Mucosa of stomach (tissue), 1 donor: Measurements from ENCODE around the gene IGLON5.

ENCODE experiments used
- H3K27me3 ChIP-seq: one replicate; pipeline ENCODE4 v1.7.0; 2013; ENCODE audit warnings: mild to moderate bottlenecking, low read length; ENCODE audit not compliant: control insufficient read depth, insufficient read depth
- H3K36me3 ChIP-seq: one replicate; pipeline ENCODE4 v1.7.0; 2013; ENCODE audit warnings: low read length; ENCODE audit not compliant: control insufficient read depth, insufficient read depth
- H3K4me1 ChIP-seq: one replicate; pipeline ENCODE4 v1.7.0; 2013; ENCODE audit warnings: mild to moderate bottlenecking, low read length; ENCODE audit not compliant: control insufficient read depth, insufficient read depth
- H3K4me3 ChIP-seq: one replicate; pipeline ENCODE4 v1.7.0; 2013; ENCODE audit warnings: low read length
- H3K9ac ChIP-seq: one replicate; pipeline ENCODE4 v1.7.0; 2013; ENCODE audit warnings: mild to moderate bottlenecking, low read length, moderate library complexity
- H3K9me3 ChIP-seq: one replicate; pipeline ENCODE4 v1.7.0; 2013; ENCODE audit warnings: mild to moderate bottlenecking, low read length, moderate library complexity; ENCODE audit not compliant: control insufficient read depth
- donor health status: Pancreatic carcinoma.

The IGLON5 gene

DNA sequence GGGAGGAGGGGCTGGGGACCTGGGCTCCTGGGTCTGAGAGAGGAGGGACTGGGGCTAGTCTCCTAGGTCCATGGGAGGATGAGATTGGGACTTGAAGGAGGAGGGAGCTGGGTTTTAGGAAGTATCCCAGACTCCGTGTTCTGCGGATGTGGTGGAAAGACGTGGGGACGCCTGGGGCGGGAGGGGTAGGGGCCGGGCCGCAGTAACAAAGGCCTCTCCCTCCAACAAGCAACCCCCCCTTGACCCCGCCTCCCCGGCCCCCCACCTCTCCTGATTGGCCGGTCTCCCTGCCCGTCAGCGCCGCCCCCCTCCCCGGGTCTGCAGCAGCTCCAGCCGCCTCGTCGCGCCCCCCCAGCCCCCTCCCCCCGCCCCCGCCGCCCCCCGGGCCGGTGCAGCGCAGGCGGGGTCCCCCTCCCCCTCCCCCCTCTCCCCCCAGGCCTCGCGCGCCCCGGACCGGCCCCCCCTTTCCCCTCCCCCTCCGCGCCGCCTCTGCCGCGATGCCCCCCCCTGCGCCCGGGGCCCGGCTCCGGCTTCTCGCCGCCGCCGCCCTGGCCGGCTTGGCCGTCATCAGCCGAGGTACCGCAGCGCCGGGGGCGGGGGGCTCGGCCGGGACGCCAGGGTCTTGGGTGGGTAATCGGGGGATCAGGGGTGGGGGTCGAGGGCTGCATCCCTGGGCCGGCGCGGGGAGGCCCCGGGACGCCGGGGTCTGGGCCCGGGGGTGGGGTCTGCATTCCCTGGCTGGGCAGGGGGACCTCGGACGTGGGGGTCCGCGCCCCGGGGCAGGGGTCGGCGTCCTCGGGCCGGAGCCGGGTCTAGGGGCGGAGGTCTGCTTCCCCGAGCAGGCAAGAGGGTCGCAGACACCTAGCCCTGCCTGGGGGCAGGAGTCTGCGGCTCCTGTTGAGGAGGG is at the start of gene IGLON5:
Gene IGLON5, plus strand, starts transcription at position 294 of the 907 bp plus-strand sequence. Its CDS starts 204 bp downstream, at position 498.
- H3K27me3 ChIP-seq, result peaks cover 5% of the 10 kb centered on the region
- H3K9ac ChIP-seq, result no peak within 1 kb of the TSS
- H3K4me3 ChIP-seq, result no peak within 1 kb of the TSS
- no peaks in the 10 kb centered on the region for H3K4me1 ChIP-seq
- H3K9me3 ChIP-seq, result no peaks in the 10 kb centered on the region
- no peaks in the 10 kb centered on the region for H3K36me3 ChIP-seq

- Histone ChIP-seq H3K36me3 (no peaks in the 10 kb centered on the region), H3K4me3 (no peak overlapping the region), H3K9ac (no peak overlapping the region), H3K9me3 (no peaks in the 10 kb centered on the region), H3K4me1 (no peaks in the 10 kb centered on the region), H3K27me3 (no peaks in the 10 kb centered on the region)
Measured at GRCh38 chr19:51263808-51264207, 47.6 kb upstream of the IGLON5 start.

GRCh38 chr19:51271067-51271466 is 40.4 kb upstream of the IGLON5 start:
- H3K36me3 ChIP-seq, result no peaks in the 10 kb centered on the region
- no peaks in the 10 kb centered on the region for H3K27me3 ChIP-seq
- H3K9me3 ChIP-seq, result no peaks in the 10 kb centered on the region
- no peaks in the 10 kb centered on the region for H3K4me1 ChIP-seq
- H3K9ac ChIP-seq, result no peak overlapping the region
- H3K4me3 ChIP-seq, result no peak overlapping the region

- H3K9ac ChIP-seq, result no peak overlapping the region
- no peaks in the 10 kb centered on the region for H3K27me3 ChIP-seq
- no peaks in the 10 kb centered on the region for H3K4me1 ChIP-seq
- H3K9me3 ChIP-seq, result no peaks in the 10 kb centered on the region
- H3K4me3 ChIP-seq, result no peak overlapping the region
- H3K36me3 ChIP-seq, result no peaks in the 10 kb centered on the region
Measured at GRCh38 chr19:51272183-51272810, 39.1 kb upstream of the IGLON5 start.

- Histone ChIP-seq H3K4me1 (no peaks in the 10 kb centered on the region), H3K4me3 (no peak overlapping the region), H3K9me3 (no peaks in the 10 kb centered on the region), H3K27me3 (no peaks in the 10 kb centered on the region), H3K36me3 (no peaks in the 10 kb centered on the region), H3K9ac (no peak overlapping the region)
Measured at GRCh38 chr19:51274049-51274770, 37.2 kb upstream of the IGLON5 start.

DNA sequence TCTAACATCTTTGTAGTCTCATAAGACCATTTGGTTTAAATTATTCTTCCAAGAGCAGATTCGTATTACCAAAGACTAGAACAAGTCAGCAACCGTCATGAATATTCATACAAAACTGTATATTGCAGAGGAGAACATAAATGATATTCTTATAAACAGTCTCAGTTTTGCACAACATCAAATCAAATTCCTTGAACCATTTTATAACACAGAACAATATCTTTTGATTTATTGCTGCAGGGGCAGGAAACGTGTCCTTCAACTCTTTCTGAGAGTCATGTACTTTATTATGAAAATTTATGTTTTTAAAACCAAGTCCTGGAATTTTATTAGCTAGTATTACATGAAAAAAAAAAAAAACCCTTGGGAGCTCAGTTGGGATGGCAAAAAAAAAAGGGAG is 34.3 kb upstream of the IGLON5 start:
- Histone ChIP-seq H3K4me1 (no peaks in the 10 kb centered on the region), H3K9me3 (no peaks in the 10 kb centered on the region), H3K36me3 (no peaks in the 10 kb centered on the region), H3K27me3 (no peaks in the 10 kb centered on the region), H3K4me3 (no peak overlapping the region), H3K9ac (no peak overlapping the region)

GRCh38 chr19:51282335-51282734 is 29.1 kb upstream of the IGLON5 start:
- Histone ChIP-seq H3K9ac (no peak overlapping the region), H3K4me1 (no peaks in the 10 kb centered on the region), H3K4me3 (no peak overlapping the region), H3K27me3 (no peaks in the 10 kb centered on the region), H3K36me3 (no peaks in the 10 kb centered on the region), H3K9me3 (no peaks in the 10 kb centered on the region)

GRCh38 chr19:51285682-51286081 is 25.8 kb upstream of the IGLON5 start:
- Histone ChIP-seq H3K9ac (no peak overlapping the region), H3K36me3 (no peaks in the 10 kb centered on the region), H3K27me3 (no peaks in the 10 kb centered on the region), H3K4me1 (no peaks in the 10 kb centered on the region), H3K4me3 (no peak overlapping the region), H3K9me3 (no peaks in the 10 kb centered on the region)

GRCh38 chr19:51289635-51290034 is 21.8 kb upstream of the IGLON5 start:
- Histone ChIP-seq H3K36me3 (no peaks in the 10 kb centered on the region), H3K9ac (no peak overlapping the region), H3K9me3 (no peaks in the 10 kb centered on the region), H3K4me3 (no peak overlapping the region), H3K4me1 (no peaks in the 10 kb centered on the region), H3K27me3 (peaks cover 7% of the 10 kb centered on the region)

GRCh38 chr19:51292971-51293370 is 18.5 kb upstream of the IGLON5 start:
- Histone ChIP-seq H3K9me3 (no peaks in the 10 kb centered on the region), H3K36me3 (no peaks in the 10 kb centered on the region), H3K27me3 (peaks cover 18% of the 10 kb centered on the region), H3K9ac (no peak overlapping the region), H3K4me1 (no peaks in the 10 kb centered on the region), H3K4me3 (no peak overlapping the region)

- Histone ChIP-seq H3K4me1 (no peaks in the 10 kb centered on the region), H3K9me3 (no peaks in the 10 kb centered on the region), H3K9ac (no peak overlapping the region), H3K36me3 (no peaks in the 10 kb centered on the region), H3K27me3 (peaks cover 18% of the 10 kb centered on the region), H3K4me3 (no peak overlapping the region)
Measured at GRCh38 chr19:51293571-51294210, 17.8 kb upstream of the IGLON5 start.
